Ascending aorta (tissue), 2 donors: ENCODE results near the gene KCNH2. TPM values are rescaled to one million over a fixed set of nuclear protein-coding genes. Genes with fewer than 3 reads are reported as not detected.

Experiments used
- DNase-seq, 2 donors: peaks; one replicate each; pipeline ENCODE4 v3.0.0-alpha.2; 2019; ENCODE audit warnings: low spot score in 2 of 2
- H3K27ac ChIP-seq, 2 donors: fragments of 200-600 bp; sonication (generic); one replicate each; pipeline ENCODE4 v1.5.1; 2016 to 2017; ENCODE audit warnings: mild to moderate bottlenecking in 1 of 2
- H3K27me3 ChIP-seq: fragments of 200-600 bp; sonication (generic); one replicate; pipeline ENCODE4 v1.5.1; 2017
- H3K36me3 ChIP-seq, 2 donors: fragments of 200-600 bp; sonication (generic); one replicate each; pipeline ENCODE4 v1.5.1; 2016
- H3K4me1 ChIP-seq, 2 donors: fragments of 200-600 bp; sonication (generic); one replicate each; pipeline ENCODE4 v1.5.1; 2016 to 2017; ENCODE audit warnings: mild to moderate bottlenecking in 1 of 2
- H3K4me3 ChIP-seq, 2 donors: fragments of 200-600 bp; sonication (generic); one replicate each; pipeline ENCODE4 v1.5.1; 2016 to 2017; ENCODE audit warnings: mild to moderate bottlenecking in 1 of 2
- H3K9me3 ChIP-seq, 2 donors: fragments of 200-600 bp; sonication (generic); one replicate each; pipeline ENCODE4 v1.5.1; 2016
- CTCF ChIP-seq, 3 experiments: fragments of 200-600 bp in 2 of 3; fragments of 450-650 bp in 1 of 3; sonication (generic) in 2 of 3; IDR thresholded peaks; one replicate each; pipeline ENCODE4 v1.5.1; 2016 to 2019; ENCODE audit warnings: antibody characterized with exemption in 3 of 3, mild to moderate bottlenecking in 1 of 3, moderate library complexity in 1 of 3
- intact Hi-C: fragments of 100-400 bp; cut with DNase I; formaldehyde crosslinking; loops from one replicate; pipeline ENCODE4 v1.15.1; 2023
- total RNA-seq: library from RNA; depleted of rRNA; stranded (reverse); fragments of >200 nt; gene quantifications from one replicate; pipeline ENCODE4 v1.1.0, GENCODE V29; 2016

Gene KCNH2
- total RNA-seq, 1 donor from 2014 or later: not detected

GRCh38 chr7:150988230-150989226 is 10.4 kb upstream of the KCNH2 start:
- no peak overlapping the region for H3K4me3 ChIP-seq
- no peaks in the 10 kb centered on the region for H3K4me1 ChIP-seq
- no peaks in the 10 kb centered on the region for H3K27me3 ChIP-seq
- no peak for DNase-seq
- no peak overlapping the region for H3K27ac ChIP-seq
- TF ChIP-seq CTCF (IDR thresholded peaks at IDR 0.05): peak; percentile 49 to 63 (median 53)
- intact Hi-C loops: loop anchor here (2.0 kb wide), 1 partner anchor 90 kb away; no protein-coding TSS in a partner anchor
- H3K36me3 ChIP-seq: no peaks in the 10 kb centered on the region
- no peaks in the 10 kb centered on the region for H3K9me3 ChIP-seq

GRCh38 chr7:150986556-150986955 is 8.4 kb upstream of the KCNH2 start:
- H3K9me3 ChIP-seq: no peaks in the 10 kb centered on the region
- H3K27me3 ChIP-seq: no peaks in the 10 kb centered on the region
- intact Hi-C loops: no loop called here
- H3K4me1 ChIP-seq: no peaks in the 10 kb centered on the region
- no peak for TF ChIP-seq CTCF (IDR thresholded peaks at IDR 0.05)
- DNase-seq: no peak
- H3K27ac ChIP-seq: no peak overlapping the region
- no peaks in the 10 kb centered on the region for H3K36me3 ChIP-seq
- H3K4me3 ChIP-seq: no peak overlapping the region

- Histone ChIP-seq H3K27me3 (no peaks in the 10 kb centered on the region), H3K4me3 (no peak overlapping the region), H3K9me3 (no peaks in the 10 kb centered on the region), H3K36me3 (no peaks in the 10 kb centered on the region), H3K27ac (no peak overlapping the region), H3K4me1 (no peaks in the 10 kb centered on the region)
- TF ChIP-seq CTCF (IDR thresholded peaks at IDR 0.05): peak; percentile 17 to 36 (median 18)
- no peak for DNase-seq
- intact Hi-C loops: no loop called here
Observed at GRCh38 chr7:150986099-150986512, 8.0 kb upstream of the KCNH2 start.

GRCh38 chr7:150983893-150984368 is 5.8 kb upstream of the KCNH2 start:
- no peaks in the 10 kb centered on the region for H3K4me1 ChIP-seq
- no peaks in the 10 kb centered on the region for H3K9me3 ChIP-seq
- H3K27me3 ChIP-seq: peaks cover 3% of the 10 kb centered on the region
- TF ChIP-seq CTCF (IDR thresholded peaks at IDR 0.05): no peak
- H3K4me3 ChIP-seq: no peak overlapping the region
- H3K27ac ChIP-seq: no peak overlapping the region
- no peak for DNase-seq
- no peaks in the 10 kb centered on the region for H3K36me3 ChIP-seq
- intact Hi-C loops: no loop called here

GRCh38 chr7:150982351-150982750 is 4.2 kb upstream of the KCNH2 start:
- H3K27me3 ChIP-seq: peaks cover 10% of the 10 kb centered on the region
- H3K27ac ChIP-seq: no peak overlapping the region
- no peak overlapping the region for H3K4me3 ChIP-seq
- H3K36me3 ChIP-seq: no peaks in the 10 kb centered on the region
- DNase-seq: no peak
- H3K4me1 ChIP-seq: peaks cover 3 to 7% of the 10 kb centered on the region in 2 donors
- H3K9me3 ChIP-seq: no peaks in the 10 kb centered on the region
- TF ChIP-seq CTCF (IDR thresholded peaks at IDR 0.05): no peak
- intact Hi-C loops: no loop called here
